Erythroblast (primary cell): ENCODE results near the gene ACVR1.

Source experiments
- GATA1 ChIP-seq: IDR thresholded peaks from 2 replicates; pipeline ENCODE4 v1.6.1; 2011; ENCODE audit warnings: low read depth, mild to moderate bottlenecking, control low read depth, low read length, moderate library complexity
- POLR2A ChIP-seq: IDR thresholded peaks from 2 replicates; pipeline ENCODE4 v1.6.1; 2011; ENCODE audit warnings: mild to moderate bottlenecking, low read length

DNA sequence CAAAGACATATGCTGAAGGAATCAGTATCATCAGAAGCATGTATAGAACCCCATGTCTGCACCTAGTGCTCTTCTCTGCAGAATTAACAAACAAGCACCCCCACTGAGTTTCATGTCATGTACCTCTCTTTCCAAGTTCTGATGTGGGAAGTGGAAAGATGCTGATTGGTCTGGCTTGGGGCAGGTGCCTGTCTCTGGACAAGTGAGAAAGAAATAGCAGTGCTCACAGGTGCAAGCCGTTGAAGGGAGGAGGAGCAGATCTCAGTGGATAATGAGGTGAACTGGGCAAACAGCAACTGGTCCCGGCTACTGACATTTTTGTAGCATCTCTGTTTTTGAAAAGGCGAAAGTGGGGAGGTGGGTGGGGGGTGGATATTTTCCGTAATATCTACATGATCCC is 17.5 kb upstream of the ACVR1 start:
- TF ChIP-seq POLR2A (no peak), GATA1 (no peak)
